B cell (primary cell): ENCODE measurements around the gene TMEM209. TPM values are rescaled to one million over a fixed set of nuclear protein-coding genes. Genes with fewer than 3 reads are reported as not detected.

Experiments
- ATAC-seq: fragments of 200-7000 bp; cut with Tn5 transposase; one replicate; pipeline ENCODE4 v1.10.0; 2021; ENCODE audit warnings: low read depth, mild to moderate bottlenecking, moderate number of reproducible peaks, moderate library complexity
- CTCF ChIA-PET: fragments of 350-600 bp; sonication (Branson Sonifier 250); formaldehyde crosslinking; loops from one replicate; lab custom pipeline; 2021; ENCODE audit warnings: antibody characterized with exemption, inconsistent platforms; lab: Charles Lee
- POLR2A ChIA-PET: fragments of 350-600 bp; sonication (Branson Sonifier 250); formaldehyde crosslinking; loops from one replicate; lab custom pipeline; 2021; ENCODE audit warnings: antibody characterized with exemption; lab: Charles Lee
- DNase-seq: peaks from one replicate; pipeline ENCODE4 v3.0.0; 2013
- H2AFZ ChIP-seq: 2 replicates; pipeline ENCODE4 v1.6.1; 2012; ENCODE audit warnings: mild to moderate bottlenecking, low read depth, low read length; ENCODE audit not compliant: insufficient read depth, poor library complexity, severe bottlenecking
- H3K27ac ChIP-seq, 2 donors: 1 replicate in 1 of 2; 2 replicates in 1 of 2; pipeline ENCODE4 v1.5.1; 2012 to 2013; ENCODE audit warnings: low read length in 2 of 2, mild to moderate bottlenecking in 2 of 2, moderate library complexity in 1 of 2
- H3K27me3 ChIP-seq, 4 experiments: fragments of 200-600 bp in 1 of 4; sonication (generic) in 1 of 4; replicated peaks in 1 of 4; 1 replicate in 2 of 4; 2 replicates in 2 of 4; pipeline versions ENCODE4 v1.6.1 to v1.7.0; 2013 to 2016; ENCODE audit warnings: low read length in 3 of 4, mild to moderate bottlenecking in 2 of 4, mixed read lengths in 1 of 4, moderate library complexity in 1 of 4; ENCODE audit not compliant: insufficient read depth in 4 of 4, control insufficient read depth in 3 of 4; ENCODE audit errors: control extremely low read depth in 1 of 4
- H3K36me3 ChIP-seq, 2 experiments: replicated peaks in 1 of 2; 1 replicate in 1 of 2; 2 replicates in 1 of 2; pipeline versions ENCODE4 v1.6.1 to v1.7.1; 2013; ENCODE audit warnings: low read length in 1 of 2; ENCODE audit not compliant: insufficient read depth in 2 of 2, control insufficient read depth in 1 of 2; ENCODE audit errors: control extremely low read depth in 1 of 2, extremely low read depth in 1 of 2
- H3K4me1 ChIP-seq, 2 donors: fragments of 200-600 bp in 1 of 2; sonication (generic) in 1 of 2; 1 replicate in 1 of 2; 2 replicates in 1 of 2; pipeline versions ENCODE4 v1.5.1 to v1.6.1; 2013 to 2017; ENCODE audit warnings: low read length in 2 of 2; ENCODE audit not compliant: control insufficient read depth in 2 of 2, insufficient read depth in 2 of 2
- H3K4me2 ChIP-seq: replicated peaks from 2 replicates; pipeline ENCODE3; 2012; ENCODE audit warnings: mild to moderate bottlenecking, low read depth, low read length; ENCODE audit not compliant: poor library complexity, severe bottlenecking
- H3K4me3 ChIP-seq, 5 experiments: fragments of 200-600 bp in 1 of 5; sonication (generic) in 1 of 5; 1 replicate in 3 of 5; 2 replicates in 2 of 5; pipeline versions ENCODE4 v1.5.1 to v1.7.0; 2011 to 2016; ENCODE audit warnings: low read length in 4 of 5, mild to moderate bottlenecking in 4 of 5, low read depth in 2 of 5, control low read depth in 1 of 5, moderate library complexity in 1 of 5; ENCODE audit not compliant: insufficient read depth in 1 of 5; ENCODE audit errors: control extremely low read depth in 1 of 5, extremely low read depth in 1 of 5
- H3K79me2 ChIP-seq: fragments of 200-600 bp; sonication (generic); one replicate; pipeline ENCODE4 v1.6.0; 2016; ENCODE audit warnings: low read length; ENCODE audit not compliant: control insufficient read depth, insufficient read depth
- H3K9ac ChIP-seq: fragments of 200-600 bp; sonication (generic); 2 replicates; pipeline ENCODE4 v1.6.1; 2017; ENCODE audit warnings: mild to moderate bottlenecking, low read length, moderate library complexity
- H3K9me3 ChIP-seq, 3 donors: one replicate each; pipeline versions ENCODE4 v1.6.1 to v1.7.1; 2013; ENCODE audit warnings: low read length in 2 of 3; ENCODE audit not compliant: control insufficient read depth in 2 of 3, insufficient read depth in 1 of 3; ENCODE audit errors: control extremely low read depth in 1 of 3
- H4K20me1 ChIP-seq: 2 replicates; pipeline ENCODE4 v1.6.0; 2012; ENCODE audit warnings: mild to moderate bottlenecking, low read length; ENCODE audit not compliant: insufficient read depth, control insufficient read depth, poor library complexity, severe bottlenecking
- H3K27ac Mint-ChIP-seq: one replicate; pipeline ENCODE4 v1.8.0; 2021; ENCODE audit warnings: mixed read lengths
- H3K27me3 Mint-ChIP-seq: one replicate; pipeline ENCODE4 v1.8.0; 2021; ENCODE audit warnings: mixed read lengths
- H3K4me1 Mint-ChIP-seq: one replicate; pipeline ENCODE4 v1.8.0; 2021; ENCODE audit warnings: mixed read lengths
- H3K4me3 Mint-ChIP-seq: one replicate; pipeline ENCODE4 v1.8.0; 2021; ENCODE audit warnings: mixed read lengths
- H3K9me3 Mint-ChIP-seq: one replicate; pipeline ENCODE4 v1.8.0; 2022; ENCODE audit warnings: mixed read lengths; ENCODE audit not compliant: insufficient read depth
- EZH2 ChIP-seq: IDR thresholded peaks from 2 replicates; pipeline ENCODE4 v1.6.1; 2012; ENCODE audit warnings: borderline replicate concordance, low read depth, mild to moderate bottlenecking, moderate library complexity, low read length; ENCODE audit not compliant: insufficient read depth, poor library complexity, severe bottlenecking
- WGBS: methylation state at CpG from one replicate; pipeline ENCODE4 v1.1.5; 2013; ENCODE audit warnings: missing lambda C conversion rate; ENCODE audit not compliant: insufficient coverage; 5-methylcytosine and 5-hydroxymethylcytosine counted together
- intact Hi-C: fragments of 100-400 bp; cut with micrococcal nuclease; formaldehyde crosslinking; loops from one replicate; pipeline ENCODE4 v1.10.0; 2022
- polyA plus RNA-seq: library from polyadenylated mRNA; depleted of rRNA; stranded (reverse); fragments of >200 nt; gene quantifications from 2 replicates; pipeline ENCODE4 v1.2.3, GENCODE V29; 2012
- total RNA-seq, 2 donors: library from RNA; stranded (reverse); fragments of 120-200 nt in 1 of 2; gene quantifications; 1 replicate in 1 of 2; 2 replicates in 1 of 2; pipeline versions ENCODE4 v1.2.3 to v1.2.4, GENCODE V29; 2013 to 2022
- TF ChIP-seq, protein P1 (sequence below): fragments of 200-600 bp; IDR thresholded peaks from one replicate; pipeline ENCODE4 v1.8.0; 2022; ENCODE audit warnings: antibody characterized with exemption, mild to moderate bottlenecking

TMEM209 gene
- total and polyA plus RNA-seq, 2 donors (not counting 1 experiment from before 2014, with no cell fraction given), result 15.8 to 35.8 TPM

DNA sequence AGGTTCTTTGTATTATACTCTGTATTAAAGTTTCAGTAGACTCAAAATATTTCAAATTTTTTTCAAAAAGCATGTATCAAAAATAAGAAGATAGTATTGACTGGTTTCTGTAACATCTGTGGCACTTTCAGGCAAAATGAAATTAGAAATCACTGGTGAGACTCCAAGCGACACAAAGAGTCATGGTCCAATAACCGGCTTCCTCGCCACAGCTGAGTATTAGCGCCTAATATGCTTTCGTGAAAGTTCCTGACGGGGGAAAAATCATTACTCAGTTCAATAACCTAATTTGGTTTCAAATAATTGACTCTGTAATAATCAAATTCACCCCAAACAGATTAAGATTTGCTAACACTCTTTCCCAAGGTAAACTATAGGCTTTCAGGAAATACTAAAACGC is 13.4 kb downstream of the TMEM209 start:
- no peak for ATAC-seq
- Histone ChIP-seq H2AFZ (no peak overlapping the region), H3K9me3 (no peaks in the 10 kb centered on the region), H3K36me3 (peaks cover 3 to 12% of the 10 kb centered on the region in 2 experiments), H3K27ac (no peak overlapping the region), H3K27me3 (no peaks in the 10 kb centered on the region), H3K4me1 (no peaks in the 10 kb centered on the region), H4K20me1 (no peaks in the 10 kb centered on the region), H3K4me3 (no peak overlapping the region), H3K4me2 (no peak overlapping the region), H3K9ac (no peak overlapping the region), H3K79me2 (peaks cover 5% of the 10 kb centered on the region)
- ChIA-PET CTCF (no interaction called here), POLR2A (interaction anchor here (1.3 kb wide), 1 partner anchor 13 kb away, joined by 5 read pairs; the partner anchor contains the start of gene TMEM209)
- H3K4me1 Mint-ChIP-seq, result peaks cover 2% of the 10 kb centered on the region
- DNase-seq, result no peak
- intact Hi-C loops, result no loop called here
- no peak overlapping the region for H3K27ac Mint-ChIP-seq
- no peak overlapping the region for H3K4me3 Mint-ChIP-seq
- WGBS, result 86% methylated on average over 5 of the region's 7 CpGs
- no peak for TF ChIP-seq EZH2
- TF ChIP-seq, protein P1, sequence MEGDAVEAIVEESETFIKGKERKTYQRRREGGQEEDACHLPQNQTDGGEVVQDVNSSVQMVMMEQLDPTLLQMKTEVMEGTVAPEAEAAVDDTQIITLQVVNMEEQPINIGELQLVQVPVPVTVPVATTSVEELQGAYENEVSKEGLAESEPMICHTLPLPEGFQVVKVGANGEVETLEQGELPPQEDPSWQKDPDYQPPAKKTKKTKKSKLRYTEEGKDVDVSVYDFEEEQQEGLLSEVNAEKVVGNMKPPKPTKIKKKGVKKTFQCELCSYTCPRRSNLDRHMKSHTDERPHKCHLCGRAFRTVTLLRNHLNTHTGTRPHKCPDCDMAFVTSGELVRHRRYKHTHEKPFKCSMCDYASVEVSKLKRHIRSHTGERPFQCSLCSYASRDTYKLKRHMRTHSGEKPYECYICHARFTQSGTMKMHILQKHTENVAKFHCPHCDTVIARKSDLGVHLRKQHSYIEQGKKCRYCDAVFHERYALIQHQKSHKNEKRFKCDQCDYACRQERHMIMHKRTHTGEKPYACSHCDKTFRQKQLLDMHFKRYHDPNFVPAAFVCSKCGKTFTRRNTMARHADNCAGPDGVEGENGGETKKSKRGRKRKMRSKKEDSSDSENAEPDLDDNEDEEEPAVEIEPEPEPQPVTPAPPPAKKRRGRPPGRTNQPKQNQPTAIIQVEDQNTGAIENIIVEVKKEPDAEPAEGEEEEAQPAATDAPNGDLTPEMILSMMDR, result no peak
- no peaks in the 10 kb centered on the region for H3K27me3 Mint-ChIP-seq
- no peaks in the 10 kb centered on the region for H3K9me3 Mint-ChIP-seq

DNA sequence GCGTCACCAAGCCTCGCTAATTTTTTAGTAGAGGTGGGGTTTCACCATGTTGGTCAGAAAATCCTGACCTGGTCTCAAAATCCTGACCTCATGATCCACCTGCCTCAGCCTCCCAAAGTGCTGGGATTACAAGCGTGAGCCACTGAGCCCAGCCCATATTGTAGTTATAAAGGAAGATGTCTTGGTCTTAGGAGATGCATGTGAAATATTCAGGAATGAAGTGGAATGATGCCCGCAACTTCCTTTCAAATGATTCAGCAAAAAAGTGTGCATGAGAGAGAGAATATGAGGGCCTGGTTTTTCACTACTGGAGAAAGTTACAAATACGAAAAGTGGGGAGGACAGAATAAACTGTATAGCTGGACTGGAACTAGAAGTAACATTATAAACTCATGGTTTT is 15.9 kb downstream of the TMEM209 start:
- WGBS, result no CpG with 5 or more reads among the region's 5 CpGs
- H3K4me3 Mint-ChIP-seq, result no peak overlapping the region
- H3K4me3 ChIP-seq, result no peak overlapping the region
- intact Hi-C loops, result no loop called here
- DNase-seq (no peak), ATAC-seq (no peak)
- H3K79me2 ChIP-seq, result peaks cover 5% of the 10 kb centered on the region
- no peaks in the 10 kb centered on the region for H3K4me1 ChIP-seq
- no peaks in the 10 kb centered on the region for H3K9me3 ChIP-seq
- no peaks in the 10 kb centered on the region for H3K27me3 ChIP-seq
- H4K20me1 ChIP-seq, result no peaks in the 10 kb centered on the region
- no peak overlapping the region for H3K9ac ChIP-seq
- H3K4me1 Mint-ChIP-seq, result peaks cover 2% of the 10 kb centered on the region
- H3K27ac ChIP-seq, result no peak overlapping the region
- CTCF ChIA-PET, result interaction anchor here (0.6 kb wide), 1 partner anchor 95 kb away, joined by 3 read pairs; no protein-coding TSS in a partner anchor
- no peak overlapping the region for H3K27ac Mint-ChIP-seq
- H3K4me2 ChIP-seq, result no peak overlapping the region
- peaks cover 2 to 18% of the 10 kb centered on the region in 2 experiments for H3K36me3 ChIP-seq
- H2AFZ ChIP-seq, result no peak overlapping the region
- no peaks in the 10 kb centered on the region for H3K27me3 Mint-ChIP-seq
- H3K9me3 Mint-ChIP-seq, result no peaks in the 10 kb centered on the region
- TF ChIP-seq, protein P1, result no peak
- no peak for TF ChIP-seq EZH2
- POLR2A ChIA-PET, result no interaction called here
